ENCODE results near the gene MYO5C. TPM values are rescaled to one million over a fixed set of nuclear protein-coding genes. Genes with fewer than 3 reads are reported as not detected.

Gene MYO5C
- total and polyA plus RNA-seq, 10 of the 15 experiments (the other 5 are each of a cell fraction or from before 2014, with no cell fraction given) = 0.29 to 1.3 (median 0.75) TPM

GRCh38 chr15:52146261-52146660 is 149.3 kb downstream of the MYO5C start:
- FAIRE-seq (no peak), ATAC-seq (no peak)

GRCh38 chr15:52144656-52145178 is 150.9 kb downstream of the MYO5C start:
- RAD21 ChIA-PET (ENCODE audit: unreplicated experiment) = no interaction called here
- peaks cover under 1 to 2% of the 10 kb centered on the region in 2 experiments; a peak in 2 of 4 replicates for H3K36me3 ChIP-seq (ENCODE audit: control insufficient read depth in 2 of 2, insufficient read depth in 2 of 2, low read length in 1 of 2)
- FAIRE-seq = no peak
- no peaks in the 10 kb centered on the region for H4K20me1 ChIP-seq (ENCODE audit: control insufficient read depth, insufficient read depth)
- no peak for DNase-seq (ENCODE audit: low read depth, low spot score)
- WGBS (ENCODE audit: insufficient coverage, insufficient replicate concordance, low lambda C conversion rate, missing lambda C conversion rate) = 97% methylated on average over 7 of the region's 7 CpGs
- H2AFZ ChIP-seq (ENCODE audit: control insufficient read depth, low read depth, low read length) = no peak overlapping the region
- SMC1A ChIA-PET (ENCODE audit: uncharacterized antibody, unreplicated experiment) = interaction anchor here (0.6 to 1.2 kb wide), 4 partner anchors 45 to 156 kb away, joined by 3 read pairs; no protein-coding TSS in a partner anchor
- H3K4me1 ChIP-seq (ENCODE audit: control insufficient read depth, insufficient read depth, low read length) = peaks cover under 1% of the 10 kb centered on the region
- POLR2A ChIA-PET = no interaction called here
- no TSS peak for BruUV-seq (replicated peaks)
- H3K27ac ChIP-seq (ENCODE audit: control insufficient read depth, insufficient read depth) = no peak overlapping the region
- in situ Hi-C loops (cut with MboI) = no loop called here
- no peaks in the 10 kb centered on the region for H3K9me3 ChIP-seq (replicated peaks; ENCODE audit: control insufficient read depth, insufficient read depth, low read length)
- CTCF ChIA-PET = interaction anchor here (0.6 to 1.2 kb wide), 2 partner anchors 66 to 381 kb away, joined by 4 read pairs; no protein-coding TSS in a partner anchor
- no peaks in the 10 kb centered on the region for H3K79me2 ChIP-seq (ENCODE audit: control insufficient read depth, insufficient read depth, low read length)
- no peaks in the 10 kb centered on the region for H3K27me3 ChIP-seq (replicated peaks in 1 of 2; ENCODE audit: control insufficient read depth in 2 of 2, insufficient read depth in 2 of 2, low read length in 1 of 2)
- ATAC-seq = no peak
- intact Hi-C loops (cut with micrococcal nuclease; ENCODE audit: unreplicated experiment) = no loop called here
- no peak overlapping the region for H3K9ac ChIP-seq (ENCODE audit: control insufficient read depth, insufficient read depth, low read length)
- no peak overlapping the region for H3K4me2 ChIP-seq (ENCODE audit: control insufficient read depth, insufficient read depth)
- H3K4me3 ChIP-seq = no peak overlapping the region
- TF ChIP-seq JUNB (IDR thresholded peaks at IDR 0.05) (no peak), ZSCAN29 (IDR thresholded peaks at IDR 0.05) (no peak), TCF7 (IDR thresholded peaks at IDR 0.05; ENCODE audit: borderline replicate concordance) (no peak), CUX1 (IDR thresholded peaks at IDR 0.05; ENCODE audit: insufficient replicate concordance, low read depth, low read length) (no peak), POLR2AphosphoS2 (IDR thresholded peaks at IDR 0.05; ENCODE audit: low read depth, low read length) (no peak), DPF2 (IDR thresholded peaks at IDR 0.05) (no peak)

More at GRCh38 chr15:52146261-52146660, 149.3 kb downstream of the MYO5C start:
- Histone ChIP-seq H3K4me3 (no peak overlapping the region), H4K20me1 (ENCODE audit: control insufficient read depth, insufficient read depth) (no peaks in the 10 kb centered on the region), H3K27ac (ENCODE audit: control insufficient read depth, insufficient read depth) (no peak overlapping the region), H3K4me1 (ENCODE audit: control insufficient read depth, insufficient read depth, low read length) (no peaks in the 10 kb centered on the region), H3K27me3 (replicated peaks in 1 of 2; ENCODE audit: control insufficient read depth in 2 of 2, insufficient read depth in 2 of 2, low read length in 1 of 2) (no peaks in the 10 kb centered on the region), H3K9me3 (replicated peaks; ENCODE audit: control insufficient read depth, insufficient read depth, low read length) (no peaks in the 10 kb centered on the region), H2AFZ (ENCODE audit: control insufficient read depth, low read depth, low read length) (no peak overlapping the region), H3K36me3 (ENCODE audit: control insufficient read depth in 2 of 2, insufficient read depth in 2 of 2, low read length in 1 of 2) (peaks cover 0 to 5% of the 10 kb centered on the region in 2 experiments; a peak in 2 of 4 replicates), H3K9ac (ENCODE audit: control insufficient read depth, insufficient read depth, low read length) (no peak overlapping the region), H3K4me2 (ENCODE audit: control insufficient read depth, insufficient read depth) (no peak overlapping the region), H3K79me2 (ENCODE audit: control insufficient read depth, insufficient read depth, low read length) (no peaks in the 10 kb centered on the region)
- CTCF ChIA-PET = no interaction called here
- no peak for TF ChIP-seq ATF3 (IDR thresholded peaks at IDR 0.05; ENCODE audit: borderline replicate concordance, extremely low read depth, low read depth, low read length)
- TF ChIP-seq POU2F2 (IDR thresholded peaks at IDR 0.05; ENCODE audit: borderline replicate concordance, low read depth, low read length) = no peak
- TF ChIP-seq RCOR1 (conservative IDR thresholded peaks at IDR 0.05; ENCODE audit: low read depth, low read length) = no peak
- no peak for TF ChIP-seq STAT1 (conservative IDR thresholded peaks at IDR 0.05)
- no peak for TF ChIP-seq SMAD1 (IDR thresholded peaks at IDR 0.05; ENCODE audit: low read depth, partially characterized antibody)
- TF ChIP-seq ZNF207 (IDR thresholded peaks at IDR 0.05; ENCODE audit: borderline replicate concordance) = no peak
- TF ChIP-seq BRCA1 (IDR thresholded peaks at IDR 0.05; ENCODE audit: low read depth, low read length) = no peak
- TF ChIP-seq NR2F1 (conservative IDR thresholded peaks at IDR 0.05) = no peak
- in situ Hi-C loops (cut with MboI) = no loop called here
- WGBS (ENCODE audit: insufficient coverage, insufficient replicate concordance, low lambda C conversion rate, missing lambda C conversion rate) = 97% methylated on average over 2 of the region's 2 CpGs
- no peak for DNase-seq (ENCODE audit: low read depth, low spot score)
- BruUV-seq (replicated peaks) = no TSS peak
- intact Hi-C loops (cut with micrococcal nuclease; ENCODE audit: unreplicated experiment) = no loop called here
- SMC1A ChIA-PET (ENCODE audit: uncharacterized antibody, unreplicated experiment) = interaction anchor here (1.1 kb wide), 1 partner anchor 18 kb away, joined by 3 read pairs; no protein-coding TSS in a partner anchor
- POLR2A ChIA-PET = interaction anchor here (0.7 kb wide), 1 partner anchor 112 kb away, joined by 3 read pairs; no protein-coding TSS in a partner anchor
- RAD21 ChIA-PET (ENCODE audit: unreplicated experiment) = no interaction called here

Data from GM12878 (cell line).